NCI-H748 (cell line): ENCODE data around the gene UBTD1.

Experiments used
- DNase-seq: peaks from one replicate; lab custom pipeline; 2025; ENCODE audit not compliant: unreplicated experiment; lab: John Stamatoyannopoulos, UW

Gene UBTD1

GRCh38 chr10:97607095-97607636 is 108.4 kb downstream of the UBTD1 start:
- no peak for DNase-seq

- DNase-seq: no peak
These were observed 110.4 kb downstream of the UBTD1 start for GRCh38 chr10:97608991-97609561.

GRCh38 chr10:97611473-97611872 is 112.7 kb downstream of the UBTD1 start:
- DNase-seq: no peak

GRCh38 chr10:97612386-97612785 is 113.7 kb downstream of the UBTD1 start:
- peak; percentile 6 for DNase-seq

- no peak for DNase-seq
These were observed 119.6 kb downstream of the UBTD1 start for GRCh38 chr10:97618285-97618684.

- no peak for DNase-seq
These were observed 120.0 kb downstream of the UBTD1 start for GRCh38 chr10:97618733-97619132.
